ENCODE measurements around the gene ZNHIT1.

ZNHIT1 gene

GRCh38 chr7:101217388-101218235 lies at the start of gene ZNHIT1, which contains the start of gene PLOD3:
ZNHIT1 (plus strand) TSS chr7:101218165; CDS start chr7:101218196, 31 bp downstream.
PLOD3 (minus strand) TSS chr7:101217581; CDS start chr7:101217274, 307 bp downstream.
- in situ Hi-C loops (cut with MboI; ENCODE audit: low pct_unique_long_range_greater_than_20kb, low sequenced_read_pairs) = no loop called here
- DNase-seq = peak; percentile 96

- DNase-seq = no peak
- in situ Hi-C loops (cut with MboI; ENCODE audit: low pct_unique_long_range_greater_than_20kb, low sequenced_read_pairs) = no loop called here
These were observed 49.4 kb upstream of the ZNHIT1 start for GRCh38 chr7:101168412-101169049.

- no peak for DNase-seq
- in situ Hi-C loops (cut with MboI; ENCODE audit: low pct_unique_long_range_greater_than_20kb, low sequenced_read_pairs) = no loop called here
These were observed 48.7 kb upstream of the ZNHIT1 start for GRCh38 chr7:101169110-101169837.

GRCh38 chr7:101169838-101170551 lies 48.0 kb upstream of the ZNHIT1 start:
- DNase-seq = peak; percentile 80
- in situ Hi-C loops (cut with MboI; ENCODE audit: low pct_unique_long_range_greater_than_20kb, low sequenced_read_pairs) = no loop called here

GRCh38 chr7:101170617-101171441 lies 47.1 kb upstream of the ZNHIT1 start:
- in situ Hi-C loops (cut with MboI; ENCODE audit: low pct_unique_long_range_greater_than_20kb, low sequenced_read_pairs) = no loop called here
- DNase-seq = no peak

- DNase-seq = no peak
- in situ Hi-C loops (cut with MboI; ENCODE audit: low pct_unique_long_range_greater_than_20kb, low sequenced_read_pairs) = no loop called here
These were observed 46.5 kb upstream of the ZNHIT1 start for GRCh38 chr7:101171442-101171837.

GRCh38 chr7:101172005-101172853 lies 45.7 kb upstream of the ZNHIT1 start:
- in situ Hi-C loops (cut with MboI; ENCODE audit: low pct_unique_long_range_greater_than_20kb, low sequenced_read_pairs) = no loop called here
- no peak for DNase-seq

- in situ Hi-C loops (cut with MboI; ENCODE audit: low pct_unique_long_range_greater_than_20kb, low sequenced_read_pairs) = no loop called here
- DNase-seq = no peak
These were observed 44.9 kb upstream of the ZNHIT1 start for GRCh38 chr7:101172854-101173751.

GRCh38 chr7:101173752-101174244 lies 44.2 kb upstream of the ZNHIT1 start:
- peak; percentile 81 for DNase-seq

GRCh38 chr7:101174322-101174854 lies 43.6 kb upstream of the ZNHIT1 start:
- DNase-seq = no peak
- in situ Hi-C loops (cut with MboI; ENCODE audit: low pct_unique_long_range_greater_than_20kb, low sequenced_read_pairs) = no loop called here

More at GRCh38 chr7:101173752-101174244, 44.2 kb upstream of the ZNHIT1 start:
- in situ Hi-C loops (cut with MboI; ENCODE audit: low pct_unique_long_range_greater_than_20kb, low sequenced_read_pairs) = no loop called here

- in situ Hi-C loops (cut with MboI; ENCODE audit: low pct_unique_long_range_greater_than_20kb, low sequenced_read_pairs) = no loop called here
- DNase-seq = no peak
These were observed 42.3 kb upstream of the ZNHIT1 start for GRCh38 chr7:101175664-101176063.

GRCh38 chr7:101177644-101178043 lies 40.3 kb upstream of the ZNHIT1 start:
- no peak for DNase-seq
- in situ Hi-C loops (cut with MboI; ENCODE audit: low pct_unique_long_range_greater_than_20kb, low sequenced_read_pairs) = no loop called here

GRCh38 chr7:101179117-101179516 lies 38.8 kb upstream of the ZNHIT1 start:
- in situ Hi-C loops (cut with MboI; ENCODE audit: low pct_unique_long_range_greater_than_20kb, low sequenced_read_pairs) = no loop called here
- no peak for DNase-seq

- in situ Hi-C loops (cut with MboI; ENCODE audit: low pct_unique_long_range_greater_than_20kb, low sequenced_read_pairs) = no loop called here
- no peak for DNase-seq
These were observed 38.3 kb upstream of the ZNHIT1 start for GRCh38 chr7:101179713-101180112.

GRCh38 chr7:101180130-101180755 lies 37.7 kb upstream of the ZNHIT1 start, which contains the start of gene NAT16:
NAT16 (minus strand) TSS chr7:101180293; CDS start chr7:101174807, 5,486 bp downstream.
- no peak for DNase-seq
- in situ Hi-C loops (cut with MboI; ENCODE audit: low pct_unique_long_range_greater_than_20kb, low sequenced_read_pairs) = no loop called here

Data from KBM-7 (cell line).